Measurements from ENCODE around the gene ACAA1. TPM values are rescaled to one million over a fixed set of nuclear protein-coding genes. Genes with fewer than 3 reads are reported as not detected.

Gene ACAA1
- total RNA-seq, 1 experiment from 2014 or later = 52.0 TPM

GRCh38 chr3:38164643-38164951 is 27.7 kb upstream of the ACAA1 start:
- POLR2A ChIA-PET = no interaction called here
- TF ChIP-seq SIN3A (IDR thresholded peaks at IDR 0.05; ENCODE audit: borderline replicate concordance, insufficient read depth, low read depth, low read length) (no peak), TCF7L2 (IDR thresholded peaks at IDR 0.05; ENCODE audit: low read depth, low read length) (no peak), CTCF (IDR thresholded peaks at IDR 0.05) (no peak), POLR2AphosphoS5 (IDR thresholded peaks at IDR 0.05; ENCODE audit: low read depth, low read length) (no peak), REST (IDR thresholded peaks at IDR 0.05; ENCODE audit: insufficient read depth in 1 of 2, low read depth in 2 of 2, low read length in 1 of 2) (no peak)
- peak; percentile 62 for ATAC-seq

GRCh38 chr3:38163841-38164642 is 27.1 kb upstream of the ACAA1 start:
- H3K4me3 ChIP-seq (ENCODE audit: low read depth in 2 of 2, low read length in 2 of 2) = peak overlapping the region; percentile 73 to 84
- peak overlapping the region; percentile 98 for H3K27ac ChIP-seq (ENCODE audit: low read length)
- ATAC-seq = no peak
- no TSS peak for BruUV-seq (replicated peaks)
- CTCF ChIA-PET = interaction anchor here (0.6 to 1.2 kb wide), 3 partner anchors 22 to 233 kb away, joined by 3 to 4 read pairs (median 3); no protein-coding TSS in a partner anchor
- no peak for DNase-seq (ENCODE audit: low read depth, low spot score)
- H3K27me3 ChIP-seq (ENCODE audit: control insufficient read depth, insufficient read depth, low read length) = no peaks in the 10 kb centered on the region
- H3K4me1 ChIP-seq (ENCODE audit: control insufficient read depth, insufficient read depth, low read length) = peaks cover 17% of the 10 kb centered on the region
- in situ Hi-C loops (cut with HindIII; ENCODE audit: low pct_unique_long_range_greater_than_20kb, low sequenced_read_pairs) = no loop called here
- TF ChIP-seq POLR2AphosphoS5 (IDR thresholded peaks at IDR 0.05; ENCODE audit: low read depth, low read length) (no peak), REST (IDR thresholded peaks at IDR 0.05; ENCODE audit: insufficient read depth in 1 of 2, low read depth in 2 of 2, low read length in 1 of 2) (no peak), CTCF (IDR thresholded peaks at IDR 0.05) (no peak), SIN3A (IDR thresholded peaks at IDR 0.05; ENCODE audit: borderline replicate concordance, insufficient read depth, low read depth, low read length) (no peak), TCF7L2 (IDR thresholded peaks at IDR 0.05; ENCODE audit: low read depth, low read length) (no peak)
- peaks cover 4% of the 10 kb centered on the region; the same call in 1 of the 2 replicates for H3K36me3 ChIP-seq (ENCODE audit: control insufficient read depth, insufficient read depth, low read length)
- no peaks in the 10 kb centered on the region for H3K9me3 ChIP-seq (ENCODE audit: control insufficient read depth, insufficient read depth, low read depth, low read length)
- POLR2A ChIA-PET = no interaction called here
- intact Hi-C loops (cut with micrococcal nuclease; ENCODE audit: unreplicated experiment) = no loop called here

More at GRCh38 chr3:38164643-38164951, 27.7 kb upstream of the ACAA1 start:
- intact Hi-C loops (cut with micrococcal nuclease; ENCODE audit: unreplicated experiment) (no loop called here), in situ Hi-C loops (cut with HindIII; ENCODE audit: low pct_unique_long_range_greater_than_20kb, low sequenced_read_pairs) (no loop called here)
- CTCF ChIA-PET = interaction anchor here (0.6 to 1.2 kb wide), 2 partner anchors 22 to 233 kb away, joined by 3 read pairs; no protein-coding TSS in a partner anchor
- Histone ChIP-seq H3K27ac (ENCODE audit: low read length) (peak overlapping the region; percentile 98), H3K36me3 (ENCODE audit: control insufficient read depth, insufficient read depth, low read length) (peaks cover 4% of the 10 kb centered on the region; the same call in 1 of the 2 replicates), H3K4me1 (ENCODE audit: control insufficient read depth, insufficient read depth, low read length) (peaks cover 17% of the 10 kb centered on the region), H3K27me3 (ENCODE audit: control insufficient read depth, insufficient read depth, low read length) (no peaks in the 10 kb centered on the region), H3K4me3 (ENCODE audit: low read depth in 2 of 2, low read length in 2 of 2) (peak overlapping the region; percentile 73 to 84), H3K9me3 (ENCODE audit: control insufficient read depth, insufficient read depth, low read depth, low read length) (no peaks in the 10 kb centered on the region)
- no peak for DNase-seq (ENCODE audit: low read depth, low spot score)
- TSS peak; percentile 97 for BruUV-seq (replicated peaks)
